Measurements from ENCODE around the gene NAB2.

NAB2 gene

GRCh38 chr12:57107456-57108155 is 18.7 kb downstream of the NAB2 start:
- no peak for DNase-seq (ENCODE audit: extremely low spot score)
- ChIA-PET POLR2A (no interaction called here), CTCF (interaction anchor here (1.0 to 11.7 kb wide), 5 partner anchors 13 to 82 kb away, joined by 3 to 224 read pairs (median 130); partner anchors contain the start of genes LRP1 and NAB2)
- no peak for TF ChIP-seq CTCF (IDR thresholded peaks at IDR 0.05; ENCODE audit: control extremely low read depth, extremely low read depth, low read depth, missing control alignments)

- ChIA-PET POLR2A (interaction anchor here (0.9 to 3.0 kb wide), 2 partner anchors 11 to 40 kb away, joined by 3 to 15 read pairs; no protein-coding TSS in a partner anchor), CTCF (interaction anchor here (3.0 to 11.7 kb wide), 4 partner anchors 15 to 39 kb away, joined by 33 to 224 read pairs (median 172); partner anchors contain the start of genes LRP1, NAB2 and NEMP1)
- no peak for DNase-seq (ENCODE audit: extremely low spot score)
- TF ChIP-seq CTCF (IDR thresholded peaks at IDR 0.05; ENCODE audit: control extremely low read depth, extremely low read depth, low read depth, missing control alignments): no peak
These were observed 20.5 kb downstream of the NAB2 start for GRCh38 chr12:57109207-57110103.

GRCh38 chr12:57110104-57111030 is 21.5 kb downstream of the NAB2 start:
- TF ChIP-seq CTCF (IDR thresholded peaks at IDR 0.05; ENCODE audit: control extremely low read depth, extremely low read depth, low read depth, missing control alignments): no peak
- CTCF ChIA-PET: interaction anchor here (0.6 to 11.7 kb wide), 20 partner anchors 16 to 477 kb away, joined by 3 to 224 read pairs (median 10); partner anchors contain the start of genes LRP1, NAB2, NEMP1 and SHMT2
- POLR2A ChIA-PET: interaction anchor here (0.6 to 3.0 kb wide), 6 partner anchors 11 to 788 kb away, joined by 3 to 15 read pairs (median 6); partner anchors contain the start of gene NAB2
- DNase-seq (ENCODE audit: extremely low spot score): peak; percentile 79

- DNase-seq (ENCODE audit: extremely low spot score): peak; percentile 80
- CTCF ChIA-PET: interaction anchor here (0.6 to 11.7 kb wide), 40 partner anchors 15 to 477 kb away, joined by 3 to 224 read pairs (median 6); partner anchors contain the start of genes LRP1, NAB2, NACA and NEMP1
- TF ChIP-seq CTCF (IDR thresholded peaks at IDR 0.05; ENCODE audit: control extremely low read depth, extremely low read depth, low read depth, missing control alignments): no peak
- POLR2A ChIA-PET: interaction anchor here (0.6 to 3.0 kb wide), 11 partner anchors 9 to 789 kb away, joined by 3 to 15 read pairs (median 5); partner anchors contain the start of genes NAB2 and NEMP1
These were observed 22.3 kb downstream of the NAB2 start, which contains the start of gene STAT6 for GRCh38 chr12:57111031-57111734. TSS of gene STAT6 (minus strand) at chr12:57111362. CDS start at chr12:57108278, 3,084 bp downstream.

- DNase-seq (ENCODE audit: extremely low spot score): no peak
- ChIA-PET POLR2A (interaction anchor here (0.5 to 3.0 kb wide), 12 partner anchors 12 to 396 kb away, joined by 3 to 15 read pairs (median 4); partner anchors contain the start of genes LRP1, NAB2, NEMP1 and SHMT2), CTCF (interaction anchor here (0.8 to 11.7 kb wide), 44 partner anchors 13 to 477 kb away, joined by 3 to 224 read pairs (median 6); partner anchors contain the start of genes HSD17B6, LRP1, NAB2 and NEMP1)
- TF ChIP-seq CTCF (IDR thresholded peaks at IDR 0.05; ENCODE audit: control extremely low read depth, extremely low read depth, low read depth, missing control alignments): peak; percentile 84
These were observed 23.8 kb downstream of the NAB2 start for GRCh38 chr12:57112492-57113294.

Data from GM10248 (cell line).